Breast epithelium (tissue), 3 donors: ENCODE measurements around the gene SPATA2.

Experiments
- POLR2A ChIP-seq: fragments of 450-650 bp; IDR thresholded peaks from one replicate; pipeline ENCODE4 v1.6.1; 2016; ENCODE audit warnings: antibody characterized with exemption, mild to moderate bottlenecking, moderate library complexity
- POLR2AphosphoS5 ChIP-seq, 3 donors: sonication (generic); formaldehyde crosslinking; IDR thresholded peaks; one replicate each; pipeline ENCODE4 v1.6.1; 2017; ENCODE audit warnings: antibody characterized with exemption in 3 of 3
- TF ChIP-seq, protein P1 (sequence below), 3 donors: fragments of 450-650 bp; IDR thresholded peaks; one replicate each; pipeline ENCODE4 v1.5.1; 2016 to 2017; ENCODE audit warnings: antibody characterized with exemption in 3 of 3, mild to moderate bottlenecking in 3 of 3, moderate library complexity in 3 of 3

DNA sequence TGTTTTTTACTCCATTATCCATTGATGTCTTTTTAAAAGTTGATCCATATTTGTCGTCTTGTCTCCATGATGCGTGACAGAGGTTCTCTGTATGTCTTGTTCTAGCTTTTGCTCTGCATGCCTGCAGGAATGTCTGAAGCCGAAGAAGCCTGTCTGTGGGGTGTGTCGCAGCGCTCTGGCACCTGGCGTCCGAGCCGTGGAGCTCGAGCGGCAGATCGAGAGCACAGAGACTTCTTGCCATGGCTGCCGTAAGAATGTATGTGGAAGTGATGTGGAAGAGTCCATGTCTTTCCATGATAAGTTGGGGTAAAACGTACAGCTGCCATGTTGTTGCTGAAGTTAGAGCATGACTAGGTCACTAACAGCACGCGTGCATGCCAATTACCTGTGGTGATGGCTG is 26.1 kb upstream of the SPATA2 start:
- TF ChIP-seq, protein P1, sequence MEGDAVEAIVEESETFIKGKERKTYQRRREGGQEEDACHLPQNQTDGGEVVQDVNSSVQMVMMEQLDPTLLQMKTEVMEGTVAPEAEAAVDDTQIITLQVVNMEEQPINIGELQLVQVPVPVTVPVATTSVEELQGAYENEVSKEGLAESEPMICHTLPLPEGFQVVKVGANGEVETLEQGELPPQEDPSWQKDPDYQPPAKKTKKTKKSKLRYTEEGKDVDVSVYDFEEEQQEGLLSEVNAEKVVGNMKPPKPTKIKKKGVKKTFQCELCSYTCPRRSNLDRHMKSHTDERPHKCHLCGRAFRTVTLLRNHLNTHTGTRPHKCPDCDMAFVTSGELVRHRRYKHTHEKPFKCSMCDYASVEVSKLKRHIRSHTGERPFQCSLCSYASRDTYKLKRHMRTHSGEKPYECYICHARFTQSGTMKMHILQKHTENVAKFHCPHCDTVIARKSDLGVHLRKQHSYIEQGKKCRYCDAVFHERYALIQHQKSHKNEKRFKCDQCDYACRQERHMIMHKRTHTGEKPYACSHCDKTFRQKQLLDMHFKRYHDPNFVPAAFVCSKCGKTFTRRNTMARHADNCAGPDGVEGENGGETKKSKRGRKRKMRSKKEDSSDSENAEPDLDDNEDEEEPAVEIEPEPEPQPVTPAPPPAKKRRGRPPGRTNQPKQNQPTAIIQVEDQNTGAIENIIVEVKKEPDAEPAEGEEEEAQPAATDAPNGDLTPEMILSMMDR (IDR thresholded peaks at IDR 0.05): no peak
- TF ChIP-seq POLR2A (no peak), POLR2AphosphoS5 (IDR thresholded peaks at IDR 0.05) (no peak)
